COLO668 (cell line): ENCODE measurements around the gene TMEM129.
"Not testable (repeated sequence)": the region's sequence is repeated elsewhere in the genome, so short reads cannot be mapped to it uniquely, and the experiment has no call there.

ENCODE experiments used
- DNase-seq: peaks from one replicate; lab custom pipeline; 2025; ENCODE audit not compliant: unreplicated experiment; lab: John Stamatoyannopoulos, UW

Gene TMEM129

DNA sequence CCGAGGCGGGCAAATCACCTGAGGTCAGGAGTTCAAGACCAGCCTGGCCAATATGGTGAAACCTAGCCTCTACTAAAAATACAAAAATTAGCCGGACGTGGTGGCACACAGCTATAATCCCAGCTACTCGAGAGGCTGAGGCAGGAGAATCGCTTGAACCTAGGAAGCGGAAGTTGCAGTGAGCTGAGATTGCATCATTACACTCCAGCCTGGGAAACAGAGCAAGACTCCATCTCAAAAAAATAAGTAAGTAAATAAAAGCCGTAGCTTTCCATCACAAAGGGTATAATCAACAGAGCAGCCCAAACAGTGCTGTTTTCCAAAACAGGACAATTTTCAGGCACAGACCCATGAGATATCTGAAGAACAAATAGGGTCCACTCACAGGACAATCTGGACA lies 19.5 kb downstream of the TMEM129 start:
- not testable (repeated sequence) for DNase-seq

GRCh38 chr4:1695913-1696312 lies 25.2 kb downstream of the TMEM129 start:
- DNase-seq: no peak

DNA sequence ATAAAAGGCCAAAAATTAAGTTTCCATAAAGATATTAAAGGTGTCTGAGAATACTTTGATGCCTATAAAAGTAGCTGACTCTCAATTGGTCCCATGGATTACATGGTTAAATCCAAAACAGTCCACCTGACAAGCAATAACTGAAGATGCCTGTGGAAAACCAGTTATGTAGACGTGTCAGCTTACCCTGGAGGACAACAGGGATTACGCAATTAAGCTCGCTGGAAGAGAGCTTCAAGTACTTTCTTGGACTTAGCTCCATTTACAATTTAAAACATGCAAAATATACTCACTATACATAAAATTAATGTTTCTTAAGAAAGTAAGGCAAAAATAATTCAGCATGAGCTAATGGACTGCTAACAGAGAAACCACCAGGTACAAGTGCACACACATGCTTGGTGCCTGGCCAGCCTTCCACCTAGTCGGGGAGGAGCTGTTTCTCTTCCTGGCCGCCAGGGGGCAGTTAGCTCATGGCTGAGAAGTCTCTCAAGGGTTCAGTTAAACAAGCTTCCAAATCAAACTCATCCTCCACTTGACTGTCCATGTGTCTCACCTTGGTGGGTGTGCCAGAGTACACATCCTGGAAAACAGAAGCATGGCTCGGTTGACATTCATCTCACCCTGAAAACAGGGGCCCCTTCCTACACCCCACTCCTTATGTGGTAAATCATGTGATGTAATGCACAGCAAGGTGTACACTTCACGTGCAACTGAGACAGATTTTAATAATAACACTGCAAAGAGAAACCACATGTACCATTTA lies 27.8 kb downstream of the TMEM129 start:
- DNase-seq: peak; percentile 72

DNA sequence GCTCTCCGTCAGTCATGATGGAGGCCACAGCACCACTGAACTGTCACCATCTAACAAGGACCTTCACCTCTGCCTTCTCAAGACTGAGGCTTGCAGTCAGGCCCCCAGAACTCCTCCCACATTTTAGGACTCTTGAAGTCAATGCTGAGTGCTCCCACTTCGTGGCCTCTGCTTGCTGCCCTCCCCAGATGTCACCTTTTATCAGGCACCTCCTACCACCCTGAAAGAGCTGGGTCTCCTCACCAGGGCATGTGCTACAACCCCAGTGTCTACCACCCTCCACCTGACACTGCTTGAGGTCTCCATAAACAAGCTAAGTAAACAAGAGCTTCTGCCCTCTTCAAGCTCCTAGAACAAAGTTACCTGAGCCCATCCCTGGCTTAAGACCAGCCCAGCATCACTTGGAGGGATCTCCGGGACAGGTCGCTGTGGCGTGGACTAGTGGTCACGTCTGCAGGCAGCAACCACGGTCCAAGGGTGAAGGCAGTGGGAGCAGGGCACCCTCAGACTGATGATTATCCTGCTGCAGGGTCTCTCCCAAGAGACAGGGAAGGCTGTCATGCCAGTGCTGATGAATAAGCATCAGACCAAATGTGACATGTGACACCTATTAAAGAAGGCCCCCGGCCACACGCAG lies 29.3 kb downstream of the TMEM129 start:
- DNase-seq: no peak

DNA sequence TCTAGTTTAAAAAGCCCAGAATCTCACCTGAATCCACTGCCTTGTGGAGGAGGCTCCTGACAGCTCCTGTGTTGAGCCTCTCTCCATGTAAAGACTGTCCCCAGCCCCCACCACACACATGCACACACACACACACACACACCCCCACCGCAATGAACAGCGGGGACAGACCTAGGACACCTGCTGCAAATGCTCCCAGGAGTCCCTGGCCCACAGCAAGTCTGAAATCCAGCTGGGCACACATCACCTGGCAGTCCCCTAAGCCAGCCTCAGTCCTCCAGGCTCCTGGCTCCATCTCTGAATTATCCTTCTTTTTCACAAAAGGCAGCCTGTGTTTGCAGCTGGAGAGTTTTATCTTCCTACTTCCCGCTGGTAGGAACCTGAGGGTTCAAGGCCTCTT lies 30.4 kb downstream of the TMEM129 start:
- no peak for DNase-seq

GRCh38 chr4:1686440-1687036 lies 34.6 kb downstream of the TMEM129 start:
- DNase-seq: no peak

- no peak for DNase-seq
Observed at GRCh38 chr4:1685235-1686150, 35.6 kb downstream of the TMEM129 start.

DNA sequence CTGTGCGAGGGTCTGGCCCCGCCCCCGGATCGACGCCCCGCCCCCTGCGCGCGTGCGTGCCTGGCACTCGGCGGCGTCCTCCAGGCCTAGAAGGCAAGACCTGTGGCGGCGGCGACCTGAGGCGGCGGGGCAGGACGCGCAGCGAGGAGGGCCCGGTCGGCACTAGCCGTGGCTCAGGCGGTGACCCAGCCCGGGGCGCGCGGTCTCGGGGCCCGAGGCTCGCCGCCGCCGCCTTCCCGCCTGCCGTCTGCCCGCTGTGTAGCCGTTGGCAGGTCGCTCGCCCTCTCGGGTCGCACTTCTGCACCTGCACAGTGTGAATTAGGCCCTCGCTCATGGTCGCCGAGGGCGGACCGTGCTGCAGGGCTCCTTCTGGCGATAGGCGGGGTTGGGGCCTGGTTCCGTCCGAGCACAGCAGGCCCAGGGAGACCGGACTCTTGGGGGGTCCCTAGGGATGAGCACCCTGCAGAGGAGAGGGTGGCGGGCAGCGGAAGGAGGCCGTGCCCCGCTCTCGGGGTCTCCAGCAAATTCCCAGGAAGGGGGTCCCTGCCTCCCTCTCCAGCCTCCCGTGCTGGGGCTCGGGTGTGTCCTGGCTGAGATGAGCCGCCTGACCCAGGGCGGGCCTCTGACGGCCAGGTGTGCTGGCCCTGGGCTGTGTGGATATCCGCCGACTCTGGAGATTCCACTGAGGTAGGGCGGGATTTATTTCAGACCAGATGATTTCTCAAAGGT lies 36.5 kb downstream of the TMEM129 start:
- peak; percentile 34 for DNase-seq

DNA sequence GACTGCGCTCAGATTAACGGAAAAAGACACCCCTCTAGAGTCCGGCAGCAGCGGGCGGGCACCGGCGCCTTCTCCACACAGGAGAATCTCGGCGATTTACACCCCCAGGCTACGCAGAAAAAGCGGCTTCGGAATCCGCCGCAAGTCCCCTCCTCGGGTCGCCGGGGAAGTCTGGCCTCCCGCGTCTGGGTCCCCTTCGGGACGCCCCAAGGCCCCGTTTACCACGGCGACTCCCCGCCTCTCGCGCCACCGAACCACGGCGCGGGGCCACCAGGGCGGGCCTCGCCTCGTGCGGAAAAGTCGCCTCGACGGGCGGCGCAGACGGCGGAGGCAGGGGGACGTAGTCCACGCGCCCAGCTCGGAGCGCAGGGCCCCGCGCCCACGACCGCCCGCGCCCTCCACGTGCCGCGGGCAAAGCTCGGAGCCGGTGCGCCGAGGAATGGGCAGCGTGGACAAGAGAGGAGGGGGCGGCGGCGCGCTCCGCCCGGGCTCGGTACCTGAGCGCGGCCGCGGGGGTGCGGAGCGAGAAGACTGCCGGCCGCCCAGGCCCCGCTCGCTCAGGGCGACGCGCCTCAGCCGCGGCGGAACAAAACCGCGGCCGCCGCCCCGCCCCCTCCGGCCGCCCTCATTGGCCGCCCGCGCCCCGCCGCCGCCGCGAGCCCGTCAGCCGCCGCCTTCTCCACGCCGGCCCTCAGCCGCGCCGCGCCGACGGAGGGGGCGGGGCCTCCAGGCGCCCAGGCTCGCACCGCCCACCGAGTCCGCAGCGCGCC lies 37.2 kb downstream of the TMEM129 start, which contains the start of gene FAM53A:
Gene FAM53A, minus strand, starts transcription at position 578 of the 770 bp plus-strand sequence. CDS start 15,572 bp downstream, outside the sequence.
- peak; percentile 94 for DNase-seq

DNA sequence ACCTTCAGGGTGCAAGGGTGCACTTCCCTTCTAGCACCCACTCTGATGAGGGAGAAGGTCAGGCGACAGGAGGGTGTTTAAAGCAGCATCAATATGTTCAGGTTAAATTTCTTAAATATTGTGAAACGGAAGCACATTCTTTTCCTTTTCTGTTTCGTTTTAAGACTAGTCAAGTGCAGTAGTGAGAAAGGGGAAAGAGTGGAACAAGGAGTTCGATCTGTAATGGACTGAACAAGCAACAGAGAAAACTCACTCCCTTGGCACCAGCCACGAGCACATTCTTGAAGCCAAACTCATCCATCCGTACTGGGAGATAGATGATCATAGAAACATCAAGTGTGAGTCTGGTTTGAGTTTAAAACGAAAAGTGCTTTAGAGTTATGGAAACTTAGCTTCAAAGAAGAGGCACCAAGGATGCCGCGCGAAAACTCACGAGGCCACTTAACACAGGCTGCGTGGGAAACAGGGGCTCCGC lies 37.8 kb downstream of the TMEM129 start:
- no peak for DNase-seq

- no peak for DNase-seq
Observed at GRCh38 chr4:1682860-1683259, 38.3 kb downstream of the TMEM129 start.

DNA sequence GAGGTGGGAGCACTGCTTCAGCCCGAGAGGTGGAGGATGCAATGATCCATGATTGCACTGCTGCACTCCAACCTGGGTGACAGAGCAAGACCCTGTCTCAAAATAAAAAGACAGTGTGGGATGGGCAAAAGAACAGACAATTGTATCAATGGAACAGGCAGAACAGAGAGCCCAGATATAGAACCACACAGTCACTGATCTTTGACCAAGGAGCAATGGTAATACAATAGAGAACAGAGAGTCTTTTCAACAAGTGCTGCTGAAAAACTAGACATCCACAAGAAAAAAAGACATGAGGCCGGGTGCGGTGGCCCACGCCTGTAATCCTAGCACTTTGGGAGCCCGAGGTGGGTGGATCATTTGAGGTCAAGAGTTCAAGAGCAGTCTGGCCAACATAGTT lies 42.9 kb downstream of the TMEM129 start:
- DNase-seq: no peak

DNA sequence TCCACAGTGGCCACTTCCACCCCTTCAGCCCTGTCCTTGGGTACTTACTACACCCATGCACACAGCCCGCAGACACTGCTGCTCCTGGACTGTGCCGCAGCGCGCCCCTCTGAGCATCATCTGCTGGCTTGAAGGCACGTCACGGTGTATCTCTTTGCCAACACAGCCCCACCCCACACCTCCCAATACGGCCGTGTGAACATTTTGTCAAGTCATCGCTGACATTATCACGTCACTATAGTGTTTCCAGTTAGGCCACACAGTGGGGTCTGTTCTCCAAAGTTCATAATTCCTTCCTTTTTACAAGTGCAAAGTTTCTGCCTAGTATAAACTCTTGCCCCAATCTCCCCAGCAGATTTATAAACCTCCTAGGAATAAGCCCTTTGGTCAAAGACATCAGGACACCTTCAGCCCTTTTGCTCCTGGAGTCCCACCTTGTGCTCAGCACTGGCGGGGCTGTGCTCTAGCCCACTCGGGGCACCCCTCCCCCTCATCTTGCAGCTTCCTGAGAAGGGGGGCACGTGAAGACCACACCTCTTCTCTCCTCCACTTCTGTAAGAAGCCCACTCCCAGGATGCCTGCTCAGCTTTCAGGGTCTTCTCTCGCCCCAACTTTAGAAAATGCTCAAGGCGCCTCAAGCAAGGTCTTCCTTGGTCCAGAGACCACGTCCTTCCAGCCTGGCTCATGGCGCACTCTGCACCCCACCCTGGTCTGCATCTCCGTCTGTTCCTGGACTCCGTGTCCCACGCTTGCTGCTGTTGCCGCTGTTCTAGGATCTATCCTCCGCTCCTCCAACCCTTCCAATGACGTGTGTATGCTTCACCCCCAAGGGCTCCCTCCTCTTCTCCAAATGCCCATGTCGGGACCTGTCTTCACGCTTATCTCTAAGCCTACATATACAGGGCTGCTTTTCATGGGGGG lies 44.3 kb downstream of the TMEM129 start:
- DNase-seq: no peak

DNA sequence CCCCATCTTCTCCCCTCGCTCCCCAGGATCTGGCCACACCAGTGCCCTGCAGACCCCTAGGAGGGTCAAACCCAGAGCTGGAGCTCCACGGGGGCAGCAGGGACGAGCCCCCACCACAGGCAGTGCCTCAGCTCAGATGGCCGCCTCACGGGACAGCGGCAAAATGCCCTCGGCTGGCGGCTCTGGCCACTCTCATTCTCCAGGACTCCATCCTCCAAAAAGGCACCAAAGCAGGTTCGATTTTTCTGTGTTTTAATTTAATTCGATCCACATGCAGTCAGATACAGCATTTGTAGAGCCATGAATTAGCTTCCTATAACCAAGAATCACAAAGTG lies 45.4 kb downstream of the TMEM129 start:
- DNase-seq: no peak

DNA sequence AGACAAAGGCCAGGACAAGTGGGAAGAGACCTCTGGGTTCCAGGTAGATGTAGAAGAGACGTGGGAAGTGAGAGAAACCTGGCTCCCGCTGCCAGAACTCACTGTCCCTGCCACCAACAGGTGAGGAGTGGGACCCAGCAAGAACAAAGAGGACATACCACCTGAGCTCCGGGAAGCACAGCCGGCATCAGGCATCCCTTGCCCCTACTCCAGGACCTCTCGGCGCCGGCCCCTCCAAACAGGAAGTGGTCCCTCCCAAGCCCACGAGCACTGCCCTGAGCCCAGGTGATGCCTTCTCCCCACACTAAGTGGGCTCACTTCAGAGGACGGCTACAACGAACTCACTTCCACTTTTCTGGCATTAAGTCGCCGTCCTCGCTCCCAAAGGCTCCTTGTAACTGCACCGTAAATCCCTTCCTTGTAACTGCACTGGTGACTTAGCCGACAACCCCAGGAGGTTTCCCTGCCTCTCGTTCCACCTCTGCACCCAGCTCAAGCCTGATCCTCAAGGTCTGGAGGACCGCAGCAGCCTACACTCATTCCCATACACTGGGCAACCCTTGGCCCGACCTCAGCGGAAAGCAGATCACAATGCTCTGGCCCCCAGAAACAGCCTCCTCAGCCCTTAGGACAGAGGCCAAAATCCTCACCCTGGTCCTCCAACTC lies 45.9 kb downstream of the TMEM129 start:
- DNase-seq: no peak

DNA sequence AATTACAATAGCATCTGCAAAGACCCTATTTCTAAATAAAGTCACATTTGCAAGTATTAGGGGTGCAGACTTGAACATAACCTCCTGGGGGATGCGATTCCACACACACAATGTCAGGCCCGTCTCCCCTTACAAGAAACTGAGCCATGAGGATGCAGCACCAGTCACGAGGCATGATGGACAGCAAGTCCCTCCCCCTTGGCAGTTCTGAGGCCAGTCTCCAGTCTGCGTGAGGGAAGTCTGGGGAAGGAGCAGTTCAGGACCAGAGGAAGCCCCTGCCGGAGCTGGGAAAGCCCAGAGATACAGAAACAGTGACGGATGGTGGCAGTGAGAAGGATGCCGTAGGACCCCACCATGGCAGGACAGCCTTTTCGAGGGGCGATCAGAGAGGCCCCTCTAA lies 46.4 kb downstream of the TMEM129 start:
- DNase-seq: no peak

DNA sequence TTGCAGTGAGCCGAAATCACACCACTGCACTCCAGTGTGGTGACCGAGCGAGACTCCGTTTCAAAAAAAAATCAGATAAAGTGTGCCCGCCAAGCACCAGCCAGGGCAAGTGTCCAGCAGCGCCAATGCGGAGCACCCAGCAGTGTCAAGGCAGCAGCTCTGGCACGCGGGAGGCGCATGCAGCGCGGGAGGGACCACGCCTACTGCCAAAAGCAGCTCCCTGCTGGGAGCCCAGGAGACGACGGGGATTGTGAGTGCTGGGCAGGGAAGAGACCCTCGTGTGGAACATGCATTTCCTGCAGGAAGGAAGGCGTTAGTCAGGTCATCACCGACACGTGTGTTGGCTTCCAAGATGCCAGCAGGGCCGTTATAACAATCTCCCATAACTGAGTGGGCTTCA lies 47.5 kb downstream of the TMEM129 start:
- no peak for DNase-seq

GRCh38 chr4:1671011-1671410 lies 50.1 kb downstream of the TMEM129 start:
- DNase-seq: not testable (repeated sequence)
